Osteoblast (primary cell): Measurements from ENCODE around the gene ATP9A. TPM values are rescaled to one million over a fixed set of nuclear protein-coding genes. Genes with fewer than 3 reads are reported as not detected.

Source experiments
- DNase-seq: peaks from one replicate; pipeline ENCODE4 v3.0.0; 2011; ENCODE audit warnings: low spot score, mixed read lengths; ENCODE audit not compliant: insufficient read length; ENCODE audit errors: missing footprints
- H2AFZ ChIP-seq: 2 replicates; pipeline ENCODE4 v1.6.0; 2011; ENCODE audit warnings: mild to moderate bottlenecking, low read length
- H3K27ac ChIP-seq: 2 replicates; pipeline ENCODE4 v1.5.1; 2011; ENCODE audit warnings: mild to moderate bottlenecking, low read depth, low read length, moderate library complexity
- H3K27me3 ChIP-seq: 2 replicates; pipeline ENCODE4 v1.6.0; 2012; ENCODE audit warnings: mild to moderate bottlenecking, control low read depth, inconsistent platforms, low read length, moderate library complexity; ENCODE audit not compliant: insufficient read depth
- H3K36me3 ChIP-seq: 2 replicates; pipeline ENCODE4 v1.5.1; 2011; ENCODE audit warnings: mild to moderate bottlenecking, low read length, control low read depth, moderate library complexity; ENCODE audit not compliant: insufficient read depth
- H3K4me1 ChIP-seq: 2 replicates; pipeline ENCODE4 v1.5.1; 2011; ENCODE audit warnings: mild to moderate bottlenecking, low read length, control low read depth, moderate library complexity; ENCODE audit not compliant: insufficient read depth
- H3K4me2 ChIP-seq: 2 replicates; pipeline ENCODE4 v1.6.0; 2011; ENCODE audit warnings: mild to moderate bottlenecking, low read length; ENCODE audit not compliant: insufficient read depth
- H3K4me3 ChIP-seq: fragments of 200-600 bp; sonication (generic); 3 replicates; pipeline ENCODE4 v1.5.1; 2012; ENCODE audit warnings: mild to moderate bottlenecking, low read length, inconsistent platforms; ENCODE audit not compliant: insufficient read depth
- H3K79me2 ChIP-seq: 2 replicates; pipeline ENCODE4 v1.6.0; 2012; ENCODE audit warnings: mild to moderate bottlenecking, low read length, control low read depth, inconsistent platforms; ENCODE audit not compliant: insufficient read depth
- H3K9me3 ChIP-seq: 2 replicates; pipeline ENCODE4 v1.5.1; 2011; ENCODE audit warnings: low read depth, low read length, control low read depth
- H4K20me1 ChIP-seq: 2 replicates; pipeline ENCODE4 v1.6.0; 2012; ENCODE audit warnings: mild to moderate bottlenecking, low read length, control low read depth; ENCODE audit not compliant: insufficient read depth
- total RNA-seq: library from RNA; depleted of rRNA; stranded (reverse); fragments of >200 nt; gene quantifications from 2 replicates; pipeline ENCODE4 v1.2.3, GENCODE V29; 2012
- TF ChIP-seq, protein P1 (sequence below): IDR thresholded peaks from 2 replicates; pipeline ENCODE4 v1.5.1; 2011; ENCODE audit warnings: mild to moderate bottlenecking, low read depth, low read length, moderate library complexity; ENCODE audit errors: extremely low read depth

ATP9A gene
- total RNA-seq, 1 donor, result 48.9 TPM

- TF ChIP-seq, protein P1, sequence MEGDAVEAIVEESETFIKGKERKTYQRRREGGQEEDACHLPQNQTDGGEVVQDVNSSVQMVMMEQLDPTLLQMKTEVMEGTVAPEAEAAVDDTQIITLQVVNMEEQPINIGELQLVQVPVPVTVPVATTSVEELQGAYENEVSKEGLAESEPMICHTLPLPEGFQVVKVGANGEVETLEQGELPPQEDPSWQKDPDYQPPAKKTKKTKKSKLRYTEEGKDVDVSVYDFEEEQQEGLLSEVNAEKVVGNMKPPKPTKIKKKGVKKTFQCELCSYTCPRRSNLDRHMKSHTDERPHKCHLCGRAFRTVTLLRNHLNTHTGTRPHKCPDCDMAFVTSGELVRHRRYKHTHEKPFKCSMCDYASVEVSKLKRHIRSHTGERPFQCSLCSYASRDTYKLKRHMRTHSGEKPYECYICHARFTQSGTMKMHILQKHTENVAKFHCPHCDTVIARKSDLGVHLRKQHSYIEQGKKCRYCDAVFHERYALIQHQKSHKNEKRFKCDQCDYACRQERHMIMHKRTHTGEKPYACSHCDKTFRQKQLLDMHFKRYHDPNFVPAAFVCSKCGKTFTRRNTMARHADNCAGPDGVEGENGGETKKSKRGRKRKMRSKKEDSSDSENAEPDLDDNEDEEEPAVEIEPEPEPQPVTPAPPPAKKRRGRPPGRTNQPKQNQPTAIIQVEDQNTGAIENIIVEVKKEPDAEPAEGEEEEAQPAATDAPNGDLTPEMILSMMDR, result no peak
Measured at GRCh38 chr20:51667002-51667408, 101.2 kb downstream of the ATP9A start.

DNA sequence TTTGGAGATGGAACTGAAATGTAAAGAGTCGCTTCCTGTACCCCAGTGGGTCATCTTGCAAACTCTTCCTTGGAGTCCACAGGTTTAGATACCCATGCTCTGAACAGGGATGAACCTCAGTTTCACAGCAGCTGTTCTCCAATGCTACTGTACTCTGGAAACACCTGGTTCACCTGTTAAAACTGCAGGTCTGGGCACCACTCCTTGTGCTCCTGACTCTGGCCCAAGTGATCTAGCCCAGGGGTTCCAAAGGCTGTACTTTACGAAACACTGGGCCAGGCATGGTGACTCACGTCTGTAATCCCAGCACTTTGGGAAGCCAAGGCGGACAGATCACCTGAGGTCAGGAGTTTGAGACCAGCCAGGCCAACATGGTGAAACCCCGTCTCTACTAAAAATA, 102.1 kb downstream of the ATP9A start:
- no peak for DNase-seq
- no peak overlapping the region for H3K4me2 ChIP-seq
- TF ChIP-seq, protein P1, result no peak

More at GRCh38 chr20:51667002-51667408, 101.2 kb downstream of the ATP9A start:
- H3K4me2 ChIP-seq, result no peak overlapping the region
- no peak overlapping the region for H3K4me3 ChIP-seq
- H2AFZ ChIP-seq, result no peak overlapping the region
- H4K20me1 ChIP-seq, result no peaks in the 10 kb centered on the region
- H3K27me3 ChIP-seq, result no peaks in the 10 kb centered on the region
- H3K27ac ChIP-seq, result no peak overlapping the region
- no peak for DNase-seq
- H3K4me1 ChIP-seq, result peaks cover under 1% of the 10 kb centered on the region
- H3K9me3 ChIP-seq, result no peaks in the 10 kb centered on the region
- no peaks in the 10 kb centered on the region for H3K79me2 ChIP-seq
- peaks cover 11% of the 10 kb centered on the region for H3K36me3 ChIP-seq

GRCh38 chr20:51665543-51666118, 102.6 kb downstream of the ATP9A start:
- no peaks in the 10 kb centered on the region for H3K79me2 ChIP-seq
- no peaks in the 10 kb centered on the region for H3K9me3 ChIP-seq
- H3K4me1 ChIP-seq, result peaks cover 14% of the 10 kb centered on the region
- H3K4me2 ChIP-seq, result no peak overlapping the region
- TF ChIP-seq, protein P1, result no peak
- H3K4me3 ChIP-seq, result no peak overlapping the region
- H2AFZ ChIP-seq, result no peak overlapping the region
- no peaks in the 10 kb centered on the region for H3K27me3 ChIP-seq
- DNase-seq, result no peak
- no peak overlapping the region for H3K27ac ChIP-seq
- H4K20me1 ChIP-seq, result no peaks in the 10 kb centered on the region
- peaks cover 11% of the 10 kb centered on the region for H3K36me3 ChIP-seq

More for the DNA sequence above, 102.1 kb downstream of the ATP9A start:
- Histone ChIP-seq H3K36me3 (peaks cover 11% of the 10 kb centered on the region), H2AFZ (no peak overlapping the region), H3K4me1 (peaks cover 9% of the 10 kb centered on the region), H3K4me3 (no peak overlapping the region), H3K27ac (no peak overlapping the region), H3K9me3 (no peaks in the 10 kb centered on the region), H4K20me1 (no peaks in the 10 kb centered on the region), H3K27me3 (no peaks in the 10 kb centered on the region), H3K79me2 (no peaks in the 10 kb centered on the region)

- Histone ChIP-seq H3K4me3 (no peak overlapping the region), H3K27ac (peak overlapping the region; percentile 83), H3K9me3 (no peaks in the 10 kb centered on the region), H3K79me2 (no peaks in the 10 kb centered on the region), H3K36me3 (no peaks in the 10 kb centered on the region), H3K4me1 (peaks cover 20% of the 10 kb centered on the region), H4K20me1 (no peaks in the 10 kb centered on the region), H2AFZ (no peak overlapping the region), H3K4me2 (no peak overlapping the region), H3K27me3 (no peaks in the 10 kb centered on the region)
- TF ChIP-seq, protein P1, result no peak
- peak; percentile 73 for DNase-seq
Measured at GRCh38 chr20:51661609-51662178, 106.5 kb downstream of the ATP9A start.
